CD1c-positive myeloid dendritic cell (primary cell): ENCODE data around the gene PHACTR3.

Experiments used
- DNase-seq: peaks from one replicate; pipeline ENCODE4 v3.0.0-alpha.2; 2016; ENCODE audit errors: extremely low spot score

The PHACTR3 gene

GRCh38 chr20:59588236-59588855 lies 16.0 kb upstream of the PHACTR3 start:
- no peak for DNase-seq

- no peak for DNase-seq
Measured at GRCh38 chr20:59589086-59589684, 15.2 kb upstream of the PHACTR3 start.

DNA sequence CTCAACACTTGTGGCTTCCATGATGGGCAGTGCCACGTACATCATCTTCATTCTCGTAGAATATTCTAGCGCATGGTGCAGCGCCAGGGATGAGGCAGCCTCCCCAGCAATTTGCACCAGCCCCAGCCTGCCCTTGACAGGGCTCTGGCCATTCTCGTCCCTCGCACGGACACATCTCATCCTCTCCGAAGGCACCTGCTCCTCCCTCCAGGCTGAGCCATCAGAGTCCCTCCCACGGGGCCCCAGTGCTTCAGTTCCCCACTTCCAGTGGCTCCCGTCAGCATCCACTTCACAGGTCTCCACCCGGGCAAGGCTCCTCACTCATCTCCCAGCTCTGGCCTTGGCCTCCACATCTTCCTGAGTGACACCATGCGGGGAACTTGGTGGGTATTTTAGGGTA lies 13.3 kb upstream of the PHACTR3 start:
- DNase-seq = no peak

DNA sequence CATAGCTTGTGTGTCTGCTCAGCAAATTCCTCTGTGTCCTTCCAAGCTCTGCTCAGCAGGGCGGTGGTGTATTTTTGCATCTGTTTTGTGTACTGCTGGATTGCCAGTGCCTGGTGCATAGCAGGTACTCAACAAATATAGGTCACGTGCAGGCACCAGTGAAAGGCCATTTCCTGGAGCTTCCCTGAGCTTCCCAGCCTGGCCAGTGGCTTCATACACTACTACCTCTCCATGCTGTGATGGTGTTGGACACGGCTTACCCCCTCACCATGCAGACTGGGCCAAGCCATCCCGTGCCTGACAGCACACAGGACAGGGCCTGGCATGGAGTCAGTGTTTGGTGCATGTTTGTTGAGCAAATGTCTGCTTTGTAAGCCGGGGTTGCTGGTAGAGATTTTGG lies 7.7 kb upstream of the PHACTR3 start:
- DNase-seq = no peak

- DNase-seq = no peak
Measured at GRCh38 chr20:59597240-59597639, 7.1 kb upstream of the PHACTR3 start.

- DNase-seq = peak; percentile 16
Measured at GRCh38 chr20:59598625-59599310, 5.6 kb upstream of the PHACTR3 start.

DNA sequence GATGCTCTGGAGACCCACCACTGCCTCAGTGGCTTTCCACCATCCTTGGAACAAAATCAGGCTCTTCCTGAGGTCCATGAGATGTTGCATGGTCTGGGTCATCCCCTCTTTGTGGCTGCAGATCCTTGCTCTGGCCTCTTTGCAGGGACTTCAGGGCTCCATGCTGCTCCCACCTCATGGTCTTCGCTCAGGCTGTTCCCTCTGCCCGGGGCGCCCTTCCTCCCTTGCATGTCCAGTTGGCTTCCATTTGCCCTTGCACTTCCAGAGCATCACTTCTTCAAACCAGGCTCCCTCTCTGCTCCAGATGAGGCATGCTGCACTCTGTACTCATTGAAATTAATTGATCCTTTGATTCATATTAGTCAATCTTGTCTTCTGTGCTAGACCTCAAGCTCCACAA lies 4.4 kb upstream of the PHACTR3 start:
- DNase-seq = no peak

DNA sequence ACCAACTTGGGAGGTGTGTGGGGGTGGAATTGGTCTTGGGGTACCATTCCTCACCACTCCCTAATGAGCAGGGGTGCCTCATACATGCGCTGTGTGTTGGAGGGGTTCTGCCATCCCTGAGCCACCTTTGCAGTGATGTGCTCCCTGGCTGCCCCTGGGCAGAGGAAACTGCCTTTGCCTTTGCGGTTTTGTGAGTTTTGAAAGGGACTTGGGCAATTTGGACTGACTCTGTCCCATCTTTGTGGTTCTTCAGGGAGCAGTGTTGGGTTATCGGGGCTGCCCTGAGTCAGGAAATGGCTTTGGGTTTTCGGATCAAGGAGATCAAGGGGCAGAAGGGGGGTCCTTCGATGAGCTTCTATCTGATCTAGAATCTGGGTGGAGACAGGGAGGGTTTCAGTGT lies 3.9 kb upstream of the PHACTR3 start:
- DNase-seq = no peak

DNA sequence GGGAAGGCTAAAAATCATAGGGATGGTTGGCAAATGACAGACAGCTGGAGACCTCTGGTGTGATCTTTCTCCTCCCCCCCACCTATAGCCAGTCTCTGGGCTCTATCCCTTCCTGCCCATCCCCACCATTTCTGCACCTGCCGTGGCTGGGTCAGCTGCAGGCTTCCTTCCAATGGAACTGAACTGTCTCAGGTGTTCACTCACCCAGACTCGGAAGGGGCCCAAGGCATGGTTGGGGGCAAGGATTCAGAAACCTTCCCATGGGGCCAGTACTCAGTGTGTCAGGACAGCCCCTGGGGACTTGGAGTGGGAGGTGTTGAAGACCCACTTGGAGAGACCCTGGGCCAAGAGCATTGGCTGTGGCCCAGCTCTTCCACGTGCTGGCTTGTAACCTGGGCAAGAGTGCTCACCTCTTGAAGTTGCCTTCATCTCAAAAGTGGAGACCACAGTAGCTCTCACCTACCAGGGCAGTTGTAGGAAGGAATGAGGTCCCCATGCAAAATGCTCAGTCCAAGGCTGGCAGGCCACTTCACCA lies 1.7 kb upstream of the PHACTR3 start:
- no peak for DNase-seq

DNA sequence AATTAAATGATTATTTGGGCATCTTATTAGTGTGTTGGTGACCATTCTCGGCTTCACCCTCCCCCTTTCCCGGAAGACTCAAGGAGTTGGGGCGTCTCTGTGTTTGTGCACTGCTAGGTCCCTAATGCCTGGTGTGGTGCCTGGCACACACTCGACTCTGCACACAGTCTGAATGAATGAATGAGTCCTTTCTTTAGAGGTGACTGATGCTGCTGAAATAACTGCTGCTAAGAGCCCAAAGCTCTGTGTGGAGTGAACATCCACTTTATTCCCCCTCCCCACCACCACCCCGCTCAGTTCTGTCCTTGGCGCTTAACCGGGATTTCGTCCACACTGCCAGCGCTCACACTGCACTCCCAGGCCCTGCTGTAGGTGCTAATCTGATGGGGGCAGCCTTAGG lies 1.2 kb upstream of the PHACTR3 start:
- DNase-seq = no peak

DNA sequence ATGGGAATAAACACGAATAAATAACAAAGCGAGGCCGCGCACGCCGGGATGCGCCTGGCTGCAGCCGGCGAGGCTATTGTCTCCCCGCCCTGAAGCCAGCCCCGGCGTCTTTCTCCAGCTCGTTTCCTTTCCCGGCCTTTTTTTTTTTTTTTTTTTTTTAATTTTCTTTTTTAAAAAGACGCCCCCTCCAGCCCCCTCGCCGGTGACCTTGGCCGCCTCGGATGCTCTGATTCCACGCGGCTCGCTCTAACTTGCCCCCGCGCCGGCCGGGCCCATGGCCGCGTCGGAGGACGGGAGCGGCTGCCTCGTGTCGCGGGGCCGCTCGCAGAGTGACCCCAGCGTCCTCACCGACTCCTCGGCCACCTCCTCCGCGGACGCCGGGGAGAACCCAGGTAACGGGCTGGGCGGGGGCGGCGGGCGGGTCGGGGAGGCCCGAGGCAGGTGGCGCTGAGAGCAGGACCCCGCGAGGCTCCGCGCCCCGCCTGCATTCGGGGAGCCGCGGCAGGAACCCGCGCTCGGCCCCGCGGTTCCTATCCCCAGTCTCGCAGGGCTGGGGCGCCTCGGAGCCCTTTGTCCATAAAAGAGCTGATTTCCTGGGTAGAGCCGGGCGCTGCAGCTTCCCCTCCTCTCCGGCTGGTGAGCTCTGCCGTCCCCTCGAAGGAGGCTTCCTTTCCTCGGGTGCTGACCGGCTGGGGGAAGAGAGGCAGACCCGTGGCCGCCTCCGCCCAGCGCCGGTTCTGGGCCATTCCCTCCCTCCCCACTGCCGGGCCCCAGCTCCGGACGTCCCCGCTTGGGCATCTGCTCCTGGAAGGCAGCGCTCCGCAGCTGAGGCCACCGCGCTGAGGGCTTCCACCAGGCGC lies 631 bp downstream of the PHACTR3 start:
- no peak for DNase-seq

DNA sequence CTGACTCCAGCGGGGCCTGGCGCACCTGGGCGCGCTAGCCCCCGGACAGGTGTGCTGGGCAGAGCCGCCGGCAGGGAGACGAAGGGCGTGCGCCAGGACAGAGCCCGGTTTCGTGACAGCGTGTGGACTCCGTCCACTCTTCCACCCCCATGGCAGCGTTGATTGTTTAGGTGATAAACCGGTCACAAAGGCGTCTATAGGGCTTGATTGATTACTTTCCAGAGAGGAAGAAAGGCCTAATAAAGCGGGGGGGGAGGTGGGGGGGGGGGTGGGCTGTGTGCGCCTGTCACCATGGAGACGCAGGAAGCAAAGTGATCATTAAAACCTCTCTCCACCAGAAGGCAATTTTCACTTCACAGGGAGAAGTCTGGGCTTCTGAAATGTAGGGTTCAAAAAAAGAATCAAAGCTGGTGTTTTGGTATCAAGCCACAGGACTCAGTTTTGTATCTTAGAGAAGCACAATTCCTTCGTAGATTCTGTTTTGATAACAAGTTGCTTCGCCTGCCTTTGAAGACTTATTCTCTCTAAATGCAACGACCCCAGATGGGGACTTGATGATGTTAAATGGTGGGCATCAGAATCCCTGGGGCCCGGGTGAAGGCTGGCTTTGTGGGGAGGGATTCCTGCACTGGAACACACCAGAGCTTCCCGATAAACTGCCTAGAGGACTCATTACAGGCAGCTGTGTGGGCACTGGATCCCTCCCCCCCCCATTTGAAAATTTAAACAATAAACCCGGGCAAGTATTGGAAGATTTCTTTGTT lies 1.4 kb downstream of the PHACTR3 start:
- no peak for DNase-seq

GRCh38 chr20:59606566-59606965 lies 2.2 kb downstream of the PHACTR3 start:
- DNase-seq = no peak

DNA sequence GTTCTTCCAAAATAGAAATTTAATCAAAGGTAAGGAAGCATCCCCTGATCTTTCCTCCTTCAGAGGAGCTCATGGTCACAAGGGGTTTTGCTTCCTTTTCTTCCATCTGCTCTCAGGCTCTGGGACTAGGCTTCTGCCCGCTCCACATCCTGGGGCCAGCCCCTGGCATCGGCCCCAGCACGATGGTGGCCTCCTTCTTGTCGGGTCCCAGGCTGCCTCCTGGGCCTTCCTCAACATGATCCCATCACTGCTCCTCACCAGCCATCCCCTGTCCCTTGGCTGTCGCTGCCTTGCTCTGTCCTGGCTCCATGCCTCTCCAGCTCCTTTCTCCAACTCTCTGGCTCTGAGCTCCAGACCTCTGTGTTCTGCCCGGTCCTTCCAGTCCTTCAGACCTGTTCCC lies 4.1 kb downstream of the PHACTR3 start:
- DNase-seq = no peak

- DNase-seq = no peak
Measured at GRCh38 chr20:59608871-59609270, 4.5 kb downstream of the PHACTR3 start.

DNA sequence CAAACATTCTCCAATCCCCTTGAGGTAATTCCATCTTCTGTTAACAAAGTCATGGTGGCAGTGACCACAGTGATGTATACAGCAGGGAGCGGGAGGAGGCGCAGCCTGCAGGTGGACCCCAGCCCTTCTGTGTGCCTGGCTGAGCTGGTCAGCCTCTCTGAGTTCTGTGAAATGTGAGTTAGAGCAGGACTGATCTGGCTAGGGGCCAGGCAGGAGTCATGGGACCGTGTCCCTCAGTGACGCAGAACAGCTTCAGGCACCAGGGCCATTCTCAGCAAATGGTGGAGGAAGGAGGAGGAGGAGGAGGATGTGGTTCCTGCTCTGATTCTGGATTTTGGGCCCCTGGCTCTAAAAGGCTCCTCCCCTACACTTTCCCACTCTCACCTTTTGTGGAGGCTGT lies 6.9 kb downstream of the PHACTR3 start:
- DNase-seq = no peak

- DNase-seq = peak; percentile 33
Measured at GRCh38 chr20:59613861-59614260, 9.5 kb downstream of the PHACTR3 start.

- no peak for DNase-seq
Measured at GRCh38 chr20:59614714-59615113, 10.4 kb downstream of the PHACTR3 start.

- DNase-seq = no peak
Measured at GRCh38 chr20:59616306-59616705, 12.0 kb downstream of the PHACTR3 start.

DNA sequence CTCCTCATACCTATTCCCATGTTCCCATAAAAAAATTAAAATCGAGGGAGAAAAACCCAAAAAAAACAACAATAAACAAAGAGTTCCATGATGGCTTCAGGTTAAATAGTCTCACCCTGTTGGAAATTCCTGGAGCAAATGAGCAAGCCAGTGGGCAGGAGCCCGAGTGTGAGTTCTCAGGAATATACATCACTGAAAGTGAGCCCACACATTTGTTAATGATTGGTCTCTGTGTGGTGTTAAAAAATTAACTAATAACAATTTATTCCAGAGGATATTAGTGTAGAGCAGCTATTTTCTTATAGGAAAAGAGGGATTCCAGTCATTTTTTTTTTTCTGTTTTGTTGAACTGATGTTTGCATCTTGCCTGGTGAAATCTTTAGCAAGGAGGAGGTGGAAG lies 12.9 kb downstream of the PHACTR3 start:
- DNase-seq = no peak

- DNase-seq = no peak
Measured at GRCh38 chr20:59618131-59618530, 13.8 kb downstream of the PHACTR3 start.
